Measurements from ENCODE around the gene COX7A1.

GRCh38 chr19:36163813-36164212 is 11.6 kb upstream of the COX7A1 start:
- TF ChIP-seq POLR2AphosphoS5 (IDR thresholded peaks at IDR 0.05; ENCODE audit: insufficient read depth in 1 of 2, low read depth in 1 of 2) (no peak), CTCF (IDR thresholded peaks at IDR 0.05) (no peak), POLR2A (IDR thresholded peaks at IDR 0.05) (no peak)

All from vagina (tissue), 2 donors.